Measurements from ENCODE around the gene MCAT.

The MCAT gene

DNA sequence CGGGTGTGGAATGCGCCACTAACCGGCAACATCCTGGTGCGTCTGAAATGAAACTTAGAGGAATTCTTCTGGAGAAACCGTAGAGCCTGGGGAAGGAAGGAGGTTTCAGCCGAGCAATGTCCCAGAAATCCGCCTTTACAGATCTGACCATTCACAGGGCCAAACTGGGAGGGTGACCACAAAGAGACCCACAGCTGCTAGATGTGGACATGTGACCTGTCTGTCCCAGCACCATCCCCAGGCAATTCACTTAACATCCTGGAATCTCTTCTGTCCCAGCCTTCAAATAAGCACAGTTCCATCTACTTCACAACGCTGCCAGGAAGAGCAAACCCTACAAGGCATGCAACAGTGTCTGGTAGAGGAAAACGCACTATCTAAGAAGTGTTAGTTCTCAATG, 9.8 kb downstream of the MCAT start:
- TF ChIP-seq L3MBTL2 (conservative IDR thresholded peaks at IDR 0.05), result no peak
- no peak for TF ChIP-seq NFRKB (IDR thresholded peaks at IDR 0.05)
- no peak for DNase-seq (ENCODE audit: extremely low spot score)
- POLR2A ChIA-PET, result interaction anchor here (1.5 kb wide), 1 partner anchor 12 kb away, joined by 4 read pairs; no protein-coding TSS in a partner anchor
- CTCF ChIA-PET, result no interaction called here

GRCh38 chr22:43131773-43132501, 11.3 kb downstream of the MCAT start:
- DNase-seq (ENCODE audit: extremely low spot score), result no peak
- ChIA-PET CTCF (no interaction called here), POLR2A (no interaction called here)

GRCh38 chr22:43129426-43130425, 13.5 kb downstream of the MCAT start:
- no peak for DNase-seq (ENCODE audit: extremely low spot score)
- CTCF ChIA-PET, result no interaction called here
- POLR2A ChIA-PET, result no interaction called here
- TF ChIP-seq ELF4 (IDR thresholded peaks at IDR 0.05) (no peak), PKNOX1 (IDR thresholded peaks at IDR 0.05) (no peak), SP1 (IDR thresholded peaks at IDR 0.05) (no peak), LEF1 (IDR thresholded peaks at IDR 0.05; ENCODE audit: borderline replicate concordance) (no peak), TARDBP (IDR thresholded peaks at IDR 0.05) (no peak), BHLHE40 (IDR thresholded peaks at IDR 0.05; ENCODE audit: borderline replicate concordance) (no peak), HDGF (IDR thresholded peaks at IDR 0.05; ENCODE audit: borderline replicate concordance) (no peak), ARNT (IDR thresholded peaks at IDR 0.05) (no peak), FOXK2 (IDR thresholded peaks at IDR 0.05) (no peak), FOXM1 (IDR thresholded peaks at IDR 0.05; ENCODE audit: borderline replicate concordance) (no peak), SUZ12 (IDR thresholded peaks at IDR 0.05) (no peak), NFRKB (IDR thresholded peaks at IDR 0.05) (no peak)

More at GRCh38 chr22:43131773-43132501, 11.3 kb downstream of the MCAT start:
- TF ChIP-seq FOXM1 (IDR thresholded peaks at IDR 0.05; ENCODE audit: borderline replicate concordance) (no peak), NFRKB (IDR thresholded peaks at IDR 0.05) (no peak), HDGF (IDR thresholded peaks at IDR 0.05; ENCODE audit: borderline replicate concordance) (no peak), FOXA1 (IDR thresholded peaks at IDR 0.05) (no peak), TARDBP (IDR thresholded peaks at IDR 0.05) (no peak), SUZ12 (IDR thresholded peaks at IDR 0.05) (no peak), L3MBTL2 (conservative IDR thresholded peaks at IDR 0.05) (no peak), BHLHE40 (IDR thresholded peaks at IDR 0.05; ENCODE audit: borderline replicate concordance) (no peak), ELF4 (IDR thresholded peaks at IDR 0.05) (no peak), SP1 (IDR thresholded peaks at IDR 0.05) (no peak), LEF1 (IDR thresholded peaks at IDR 0.05; ENCODE audit: borderline replicate concordance) (no peak), FOXK2 (IDR thresholded peaks at IDR 0.05) (no peak), PKNOX1 (IDR thresholded peaks at IDR 0.05) (no peak), ZNF384 (IDR thresholded peaks at IDR 0.05) (no peak), ARNT (IDR thresholded peaks at IDR 0.05) (no peak), CTBP1 (IDR thresholded peaks at IDR 0.05; ENCODE audit: borderline replicate concordance) (no peak)

DNA sequence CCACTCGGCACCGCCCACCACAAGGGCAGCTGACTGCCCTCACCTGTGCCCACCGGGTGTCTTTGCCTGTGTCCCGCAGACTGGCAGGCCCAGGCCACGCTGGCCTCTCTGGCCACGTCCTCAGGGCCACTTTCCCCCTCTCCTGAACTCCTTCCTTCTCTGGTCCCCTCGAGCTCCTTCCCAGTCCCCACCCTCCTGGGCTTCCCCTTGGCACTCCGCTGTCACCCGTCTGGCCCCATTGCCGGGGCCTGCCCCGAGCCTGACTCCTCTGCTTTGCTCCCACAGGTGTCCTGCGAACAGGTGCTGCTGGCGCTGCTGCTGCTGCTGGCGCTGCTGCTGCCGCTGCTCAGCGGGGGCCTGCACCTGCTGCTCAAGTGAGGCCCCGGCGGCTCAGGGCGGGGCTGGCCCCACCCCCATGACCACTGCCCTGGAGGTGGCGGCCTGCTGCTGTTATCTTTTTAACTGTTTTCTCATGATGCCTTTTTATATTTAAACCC, 14.2 kb downstream of the MCAT start:
- DNase-seq (ENCODE audit: extremely low spot score), result no peak
- TF ChIP-seq FOXM1 (IDR thresholded peaks at IDR 0.05; ENCODE audit: borderline replicate concordance), result no peak
- no peak for TF ChIP-seq ZNF384 (IDR thresholded peaks at IDR 0.05)
- no peak for TF ChIP-seq SP1 (IDR thresholded peaks at IDR 0.05)
- no peak for TF ChIP-seq ELF4 (IDR thresholded peaks at IDR 0.05)
- TF ChIP-seq BHLHE40 (IDR thresholded peaks at IDR 0.05; ENCODE audit: borderline replicate concordance), result no peak
- no peak for TF ChIP-seq HDGF (IDR thresholded peaks at IDR 0.05; ENCODE audit: borderline replicate concordance)
- TF ChIP-seq PKNOX1 (IDR thresholded peaks at IDR 0.05), result no peak
- TF ChIP-seq NFRKB (IDR thresholded peaks at IDR 0.05), result no peak
- no peak for TF ChIP-seq SUZ12 (IDR thresholded peaks at IDR 0.05)
- ChIA-PET POLR2A (no interaction called here), CTCF (interaction anchor here (1.9 kb wide), 1 partner anchor 9 kb away, joined by 5 read pairs; no protein-coding TSS in a partner anchor)

DNA sequence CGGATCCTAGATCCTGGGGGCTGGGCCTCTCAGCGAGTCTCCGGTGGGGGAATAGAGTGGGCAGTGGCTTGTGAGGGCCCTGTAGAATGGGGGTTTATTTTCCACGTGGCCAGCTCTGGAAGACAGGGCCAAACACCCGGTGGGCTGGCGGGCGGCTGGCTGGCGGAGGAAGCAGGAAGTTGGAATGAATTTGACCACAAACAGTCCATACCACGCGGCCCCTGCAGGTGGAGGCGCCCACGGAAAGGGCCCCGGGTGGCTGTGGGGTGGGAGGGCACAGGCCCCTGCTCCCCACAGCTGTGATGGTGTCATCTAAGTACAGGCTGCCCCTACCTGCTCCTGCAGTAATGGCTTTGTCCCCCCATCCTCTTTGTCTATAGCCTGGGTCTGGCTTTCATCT, 15.1 kb downstream of the MCAT start:
- ChIA-PET CTCF (interaction anchor here (1.9 kb wide), 1 partner anchor 10 kb away, joined by 5 read pairs; no protein-coding TSS in a partner anchor), POLR2A (no interaction called here)
- TF ChIP-seq NFRKB (IDR thresholded peaks at IDR 0.05), result no peak
- no peak for TF ChIP-seq CTBP1 (IDR thresholded peaks at IDR 0.05; ENCODE audit: borderline replicate concordance)
- no peak for TF ChIP-seq TARDBP (IDR thresholded peaks at IDR 0.05)
- no peak for TF ChIP-seq ELF4 (IDR thresholded peaks at IDR 0.05)
- no peak for TF ChIP-seq FOXK2 (IDR thresholded peaks at IDR 0.05)
- no peak for TF ChIP-seq PKNOX1 (IDR thresholded peaks at IDR 0.05)
- TF ChIP-seq ZNF384 (IDR thresholded peaks at IDR 0.05), result no peak
- TF ChIP-seq ARNT (IDR thresholded peaks at IDR 0.05), result no peak
- TF ChIP-seq SUZ12 (IDR thresholded peaks at IDR 0.05), result no peak
- TF ChIP-seq BHLHE40 (IDR thresholded peaks at IDR 0.05; ENCODE audit: borderline replicate concordance), result no peak
- no peak for TF ChIP-seq FOXM1 (IDR thresholded peaks at IDR 0.05; ENCODE audit: borderline replicate concordance)
- no peak for TF ChIP-seq L3MBTL2 (conservative IDR thresholded peaks at IDR 0.05)
- TF ChIP-seq HDGF (IDR thresholded peaks at IDR 0.05; ENCODE audit: borderline replicate concordance), result no peak
- TF ChIP-seq SP1 (IDR thresholded peaks at IDR 0.05), result no peak
- DNase-seq (ENCODE audit: extremely low spot score), result no peak

Data from HEK293T (cell line).